Measurements from ENCODE around the gene XCL2. TPM values are rescaled to one million over a fixed set of nuclear protein-coding genes. Genes with fewer than 3 reads are reported as not detected.

XCL2 gene
- total RNA-seq, 2 donors from 2014 or later: not detected

DNA sequence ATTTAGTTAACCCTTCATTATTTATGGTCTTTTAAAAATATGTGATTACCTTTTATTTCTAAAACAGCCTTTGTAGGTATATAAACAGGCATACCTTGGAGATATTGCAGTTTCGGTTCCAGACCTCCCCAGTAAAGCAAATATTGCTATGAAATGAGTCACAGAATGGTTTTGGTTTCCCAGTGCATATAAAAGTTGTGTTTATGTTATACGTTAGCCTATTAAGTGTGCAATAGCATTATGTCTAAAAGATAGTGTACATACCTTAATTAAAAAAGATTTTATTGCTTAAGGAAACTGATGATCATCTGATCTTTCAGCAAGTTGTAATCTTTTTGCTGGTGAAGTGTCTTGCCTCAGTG is 44.1 kb downstream of the XCL2 start:
- Histone ChIP-seq H3K4me1 (peaks cover 0 to 9% of the 10 kb centered on the region in 2 donors), H3K27ac (no peak overlapping the region), H3K4me3 (no peak overlapping the region)

DNA sequence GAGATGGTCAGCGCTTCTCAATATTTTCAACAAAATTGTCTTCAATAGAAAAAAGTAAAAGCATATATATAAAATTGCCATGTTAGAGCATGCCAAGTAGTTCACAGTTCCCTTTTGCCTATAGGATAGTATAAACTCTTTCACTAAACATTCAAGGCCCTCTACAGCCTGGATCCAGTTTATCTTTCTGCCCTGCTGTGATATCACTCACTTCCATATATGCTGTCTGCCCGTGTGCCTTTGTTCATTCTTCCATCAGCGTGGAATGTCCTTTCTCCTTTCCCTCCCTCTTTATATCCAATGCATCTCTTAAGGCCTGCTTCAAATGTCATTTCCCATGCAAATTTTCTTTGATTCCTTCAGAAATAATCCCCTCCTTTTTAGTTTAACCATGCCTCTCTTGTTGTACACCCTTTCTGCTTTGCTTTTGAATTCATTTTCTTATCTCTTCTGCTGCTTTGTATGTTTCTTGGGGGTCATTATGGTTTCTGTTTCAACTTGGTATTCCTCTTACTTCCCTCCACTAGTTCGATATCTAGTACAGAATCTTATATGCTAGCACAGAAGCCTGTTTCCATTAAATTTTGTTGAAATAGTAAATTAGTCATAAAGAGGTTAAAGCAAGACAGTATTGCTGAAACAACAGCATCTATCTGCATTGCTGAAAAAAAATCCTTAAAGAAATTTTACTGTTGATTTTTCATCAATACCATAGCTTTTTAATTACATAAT is 44.7 kb downstream of the XCL2 start:
- Histone ChIP-seq H3K4me3 (no peak overlapping the region), H3K27ac (no peak overlapping the region), H3K27me3 (no peaks in the 10 kb centered on the region), H3K36me3 (no peaks in the 10 kb centered on the region), H3K4me1 (peaks cover 0 to 9% of the 10 kb centered on the region in 2 donors), H3K9me3 (no peaks in the 10 kb centered on the region)
- TF ChIP-seq, protein P1, sequence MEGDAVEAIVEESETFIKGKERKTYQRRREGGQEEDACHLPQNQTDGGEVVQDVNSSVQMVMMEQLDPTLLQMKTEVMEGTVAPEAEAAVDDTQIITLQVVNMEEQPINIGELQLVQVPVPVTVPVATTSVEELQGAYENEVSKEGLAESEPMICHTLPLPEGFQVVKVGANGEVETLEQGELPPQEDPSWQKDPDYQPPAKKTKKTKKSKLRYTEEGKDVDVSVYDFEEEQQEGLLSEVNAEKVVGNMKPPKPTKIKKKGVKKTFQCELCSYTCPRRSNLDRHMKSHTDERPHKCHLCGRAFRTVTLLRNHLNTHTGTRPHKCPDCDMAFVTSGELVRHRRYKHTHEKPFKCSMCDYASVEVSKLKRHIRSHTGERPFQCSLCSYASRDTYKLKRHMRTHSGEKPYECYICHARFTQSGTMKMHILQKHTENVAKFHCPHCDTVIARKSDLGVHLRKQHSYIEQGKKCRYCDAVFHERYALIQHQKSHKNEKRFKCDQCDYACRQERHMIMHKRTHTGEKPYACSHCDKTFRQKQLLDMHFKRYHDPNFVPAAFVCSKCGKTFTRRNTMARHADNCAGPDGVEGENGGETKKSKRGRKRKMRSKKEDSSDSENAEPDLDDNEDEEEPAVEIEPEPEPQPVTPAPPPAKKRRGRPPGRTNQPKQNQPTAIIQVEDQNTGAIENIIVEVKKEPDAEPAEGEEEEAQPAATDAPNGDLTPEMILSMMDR (IDR thresholded peaks at IDR 0.05): no peak
- DNase-seq (ENCODE audit: low spot score): no peak

More for the DNA sequence above, 44.1 kb downstream of the XCL2 start:
- H3K36me3 ChIP-seq: no peaks in the 10 kb centered on the region
- H3K9me3 ChIP-seq: no peaks in the 10 kb centered on the region
- no peaks in the 10 kb centered on the region for H3K27me3 ChIP-seq
- DNase-seq (ENCODE audit: low spot score): no peak
- TF ChIP-seq, protein P1 (IDR thresholded peaks at IDR 0.05): no peak

DNA sequence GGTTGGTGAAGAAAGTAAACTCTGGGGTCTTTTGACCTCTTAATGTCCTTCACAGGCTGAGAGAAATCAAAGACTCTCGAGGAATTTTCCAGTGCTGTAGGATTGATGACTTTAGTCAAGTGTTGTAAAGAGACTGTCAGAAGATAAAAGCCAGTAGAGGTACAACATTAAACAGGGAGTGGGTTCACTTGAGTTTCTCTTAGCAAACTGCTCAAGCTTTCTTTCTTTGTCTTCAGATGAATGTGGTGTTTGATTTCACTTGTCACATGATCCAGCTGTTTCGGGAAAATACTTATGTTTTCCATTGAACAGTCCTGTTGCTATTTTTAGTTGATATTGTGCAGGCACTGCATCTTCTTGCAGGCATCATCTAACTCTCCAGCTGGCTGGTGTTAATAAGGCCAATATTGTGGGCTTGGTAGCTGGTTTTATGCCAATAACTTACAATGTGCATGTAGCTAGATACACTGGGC is 45.6 kb downstream of the XCL2 start:
- Histone ChIP-seq H3K4me1 (peaks cover 0 to 9% of the 10 kb centered on the region in 2 donors), H3K27me3 (no peaks in the 10 kb centered on the region), H3K4me3 (no peak overlapping the region), H3K27ac (no peak overlapping the region), H3K9me3 (no peaks in the 10 kb centered on the region), H3K36me3 (no peaks in the 10 kb centered on the region)
- TF ChIP-seq, protein P1 (IDR thresholded peaks at IDR 0.05): no peak
- DNase-seq (ENCODE audit: low spot score): no peak

DNA sequence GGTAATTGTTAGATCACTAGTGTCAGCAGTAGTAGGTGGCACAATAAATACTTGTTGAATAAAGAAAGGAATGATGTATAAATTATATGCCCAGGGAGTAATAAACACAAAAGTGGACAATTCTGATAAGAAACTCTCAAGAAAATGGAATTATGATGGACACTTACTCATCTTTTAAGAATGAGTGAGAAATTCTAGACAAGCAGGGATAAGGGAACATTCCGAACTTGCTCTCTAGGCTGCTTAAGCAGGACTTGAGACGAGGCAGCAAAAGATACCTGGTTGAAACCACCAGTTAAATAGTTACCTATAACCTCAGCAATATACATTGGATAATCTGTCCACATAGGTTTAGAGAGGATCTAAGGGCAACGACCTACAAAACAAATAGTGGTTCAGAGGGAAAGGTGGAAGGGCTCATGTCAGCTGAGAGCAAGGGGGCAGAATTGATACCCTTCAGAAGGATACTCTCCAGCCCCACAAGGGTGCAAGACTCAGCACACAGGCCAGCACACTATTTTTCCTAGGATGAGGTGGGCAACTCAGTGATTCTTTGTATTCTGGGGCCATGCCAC is 46.3 kb downstream of the XCL2 start:
- Histone ChIP-seq H3K27ac (no peak overlapping the region), H3K36me3 (no peaks in the 10 kb centered on the region), H3K4me3 (no peak overlapping the region), H3K4me1 (peaks cover 0 to 9% of the 10 kb centered on the region in 2 donors), H3K27me3 (no peaks in the 10 kb centered on the region), H3K9me3 (no peaks in the 10 kb centered on the region)
- TF ChIP-seq, protein P1 (IDR thresholded peaks at IDR 0.05): no peak
- DNase-seq (ENCODE audit: low spot score): no peak

DNA sequence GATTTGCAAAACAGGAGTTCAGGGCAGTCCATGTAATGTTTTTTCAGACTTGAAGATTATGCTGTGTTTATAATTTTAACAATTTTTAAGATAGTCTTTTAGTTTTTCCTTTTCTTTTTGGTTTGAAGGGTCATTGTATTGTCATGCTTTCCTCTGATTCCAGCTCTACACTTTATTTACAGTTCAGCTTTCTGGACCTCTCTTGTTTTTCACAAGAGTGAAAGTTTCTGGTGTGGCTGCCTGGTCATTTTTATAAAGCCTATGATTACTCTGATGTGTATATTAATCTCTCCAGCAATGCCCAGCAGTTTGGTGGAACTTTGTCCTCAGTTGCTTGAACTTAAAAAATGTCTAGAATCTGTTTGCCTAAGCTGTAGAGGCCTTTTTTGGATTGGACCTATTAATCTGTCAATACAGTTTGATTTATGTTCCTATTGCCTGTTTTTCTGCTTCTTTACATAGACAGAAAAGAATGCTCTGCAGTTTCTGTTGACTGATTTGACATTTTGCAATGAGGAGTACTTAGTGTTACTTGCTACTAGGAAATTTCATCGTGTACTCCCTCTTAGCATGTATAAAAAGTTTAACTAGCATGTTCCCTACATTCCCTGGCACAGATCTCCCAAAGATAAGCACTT is 52.2 kb downstream of the XCL2 start:
- Histone ChIP-seq H3K9me3 (no peaks in the 10 kb centered on the region), H3K27me3 (no peaks in the 10 kb centered on the region), H3K4me1 (no peaks in the 10 kb centered on the region), H3K36me3 (no peaks in the 10 kb centered on the region), H3K27ac (no peak overlapping the region), H3K4me3 (no peak overlapping the region)
- DNase-seq (ENCODE audit: low spot score): no peak
- TF ChIP-seq, protein P1 (IDR thresholded peaks at IDR 0.05): no peak

Other genes with a start within 250 kb of the XCL2 start
- under 1 TPM in 1 of 2 donors, not detected in 1; 0.39 TPM for gene XCL1, start 32.6 kb upstream of the XCL2 start, total RNA-seq
- 10 to 100 TPM; 52.2 to 71.3 TPM for gene DPT, start 185.2 kb upstream of the XCL2 start, total RNA-seq

All from right atrium auricular region (tissue), 2 donors.